ENCODE results near the gene BAZ1B.
"Not testable (repeated sequence)": the region's sequence is repeated elsewhere in the genome, so short reads cannot be mapped to it uniquely, and the experiment has no call there.

BAZ1B gene

DNA sequence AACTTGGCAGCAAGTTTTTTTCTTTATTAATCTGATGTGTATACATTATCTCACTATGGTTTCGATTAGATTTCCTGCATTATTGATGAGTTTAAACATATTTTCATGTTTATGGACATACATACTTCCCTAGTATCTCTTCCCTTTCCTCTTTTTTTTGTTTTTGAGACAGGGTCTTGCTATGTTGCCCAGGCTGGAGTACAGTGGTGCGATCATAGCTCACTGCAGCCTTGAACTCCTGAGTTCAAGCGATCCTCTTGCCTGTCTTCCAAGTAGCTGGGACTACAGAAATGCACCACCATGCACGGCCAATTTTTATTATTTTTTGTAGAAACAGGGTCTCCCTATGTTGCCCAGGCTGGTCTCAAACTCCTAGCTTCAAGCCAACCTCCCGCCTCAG lies 18.9 kb downstream of the BAZ1B start:
- Histone ChIP-seq H3K4me1 (ENCODE audit: control insufficient read depth, insufficient read depth, low read length, poor library complexity, severe bottlenecking) (no peaks in the 10 kb centered on the region), H3K4me3 (ENCODE audit: extremely low read depth, insufficient read depth, low read length, poor library complexity, severe bottlenecking) (no peak overlapping the region), H3K27ac (ENCODE audit: low read depth, low read length, severe bottlenecking) (no peak overlapping the region), H3K36me3 (ENCODE audit: control insufficient read depth, insufficient read depth, low read length) (peaks cover 96% of the 10 kb centered on the region), H3K9me3 (ENCODE audit: control insufficient read depth, low read length) (no peaks in the 10 kb centered on the region)
- WGBS, 2 experiments (ENCODE audit: insufficient coverage in 2 of 2) = 93 to 96% methylated on average over 4 of the region's 5 CpGs

DNA sequence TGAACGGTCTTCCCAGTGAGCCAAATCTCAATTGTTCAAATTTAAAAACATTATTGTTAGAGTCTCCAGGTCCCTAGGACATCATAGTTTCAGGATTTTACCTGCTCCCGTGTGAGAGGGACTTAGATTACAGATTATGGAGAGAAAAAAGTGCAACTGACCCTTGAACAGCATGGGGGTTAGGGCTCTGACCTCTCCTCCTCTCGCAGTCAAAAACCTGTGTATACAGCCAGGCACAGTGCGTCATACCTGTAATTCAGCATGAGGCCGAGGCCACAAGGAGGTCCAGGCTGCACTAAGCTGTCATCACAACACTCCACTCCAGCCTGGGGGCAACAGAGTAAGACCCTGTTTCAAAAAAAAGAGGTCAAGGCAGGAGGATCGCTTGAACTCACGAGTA lies 25.5 kb downstream of the BAZ1B start:
- H3K36me3 ChIP-seq (ENCODE audit: control insufficient read depth, insufficient read depth, low read length) = peaks cover 98% of the 10 kb centered on the region
- H3K4me3 ChIP-seq (ENCODE audit: extremely low read depth, insufficient read depth, low read length, poor library complexity, severe bottlenecking) = no peak overlapping the region
- H3K9me3 ChIP-seq (ENCODE audit: control insufficient read depth, low read length) = no peaks in the 10 kb centered on the region
- no peak overlapping the region for H3K27ac ChIP-seq (ENCODE audit: low read depth, low read length, severe bottlenecking)
- WGBS, 2 experiments (ENCODE audit: insufficient coverage in 2 of 2) = 87 to 95% methylated on average over 3 to 5 of the region's 7 CpGs
- no peaks in the 10 kb centered on the region for H3K4me1 ChIP-seq (ENCODE audit: control insufficient read depth, insufficient read depth, low read length, poor library complexity, severe bottlenecking)

DNA sequence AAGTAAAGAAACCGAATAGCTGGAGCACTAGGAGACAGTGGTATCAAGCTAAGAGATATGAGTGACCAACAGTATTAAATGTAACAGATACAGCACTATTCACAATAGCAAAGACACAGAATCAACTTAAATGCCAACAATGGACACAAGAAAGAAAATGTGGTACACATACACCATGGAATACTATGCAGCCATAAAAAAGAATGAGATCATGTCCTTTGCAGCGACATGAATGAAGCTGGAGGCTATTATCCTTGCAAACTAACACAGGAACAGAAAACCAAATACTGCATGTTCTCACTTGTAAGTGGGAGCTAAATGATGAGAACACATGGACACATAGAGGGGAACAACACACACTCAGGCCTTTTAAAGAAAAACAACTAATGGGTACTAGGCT lies 26.6 kb downstream of the BAZ1B start:
- WGBS, 2 experiments (ENCODE audit: insufficient coverage in 2 of 2) = 89% methylated on average over 1 of the region's 2 CpGs; no CpG with 5 or more reads in 1 of the 2 experiments
- peaks cover 98% of the 10 kb centered on the region for H3K36me3 ChIP-seq (ENCODE audit: control insufficient read depth, insufficient read depth, low read length)
- not testable (repeated sequence) for H3K4me1 ChIP-seq (ENCODE audit: control insufficient read depth, insufficient read depth, low read length, poor library complexity, severe bottlenecking); H3K27ac ChIP-seq (ENCODE audit: low read depth, low read length, severe bottlenecking); H3K4me3 ChIP-seq (ENCODE audit: extremely low read depth, insufficient read depth, low read length, poor library complexity, severe bottlenecking); H3K9me3 ChIP-seq (ENCODE audit: control insufficient read depth, low read length)

- Histone ChIP-seq H3K4me3 (ENCODE audit: extremely low read depth, insufficient read depth, low read length, poor library complexity, severe bottlenecking) (no peak overlapping the region), H3K27ac (ENCODE audit: low read depth, low read length, severe bottlenecking) (no peak overlapping the region), H3K9me3 (ENCODE audit: control insufficient read depth, low read length) (no peaks in the 10 kb centered on the region), H3K4me1 (ENCODE audit: control insufficient read depth, insufficient read depth, low read length, poor library complexity, severe bottlenecking) (no peaks in the 10 kb centered on the region), H3K36me3 (ENCODE audit: control insufficient read depth, insufficient read depth, low read length) (peaks cover 92% of the 10 kb centered on the region)
Observed at GRCh38 chr7:73489976-73490375, 32.1 kb downstream of the BAZ1B start.

DNA sequence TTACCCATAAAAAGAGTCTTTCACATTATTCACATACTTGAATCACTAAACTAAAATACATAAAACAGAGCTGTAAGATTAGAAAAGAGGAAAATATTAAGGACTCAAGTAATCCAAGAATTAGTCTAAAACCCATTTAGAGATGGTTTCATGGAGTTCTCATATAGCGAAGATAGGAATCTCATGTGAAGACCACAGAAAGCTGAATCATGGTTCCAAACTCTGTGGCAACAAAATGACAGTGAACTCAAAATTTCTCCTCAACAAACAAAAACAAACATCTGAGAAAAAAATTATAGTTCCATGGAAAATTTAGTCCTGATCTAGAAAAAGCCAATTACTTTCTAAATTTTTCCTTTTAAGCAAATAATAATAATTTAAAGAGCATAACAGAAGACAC lies 34.6 kb downstream of the BAZ1B start:
- H3K9me3 ChIP-seq (ENCODE audit: control insufficient read depth, low read length) = no peaks in the 10 kb centered on the region
- no CpG with 5 or more reads among the region's 1 CpG for WGBS, 2 experiments (ENCODE audit: insufficient coverage in 2 of 2)
- peak overlapping the region; percentile 32 for H3K27ac ChIP-seq (ENCODE audit: low read depth, low read length, severe bottlenecking)
- H3K36me3 ChIP-seq (ENCODE audit: control insufficient read depth, insufficient read depth, low read length) = peaks cover 92% of the 10 kb centered on the region
- H3K4me1 ChIP-seq (ENCODE audit: control insufficient read depth, insufficient read depth, low read length, poor library complexity, severe bottlenecking) = no peaks in the 10 kb centered on the region
- no peak overlapping the region for H3K4me3 ChIP-seq (ENCODE audit: extremely low read depth, insufficient read depth, low read length, poor library complexity, severe bottlenecking)

DNA sequence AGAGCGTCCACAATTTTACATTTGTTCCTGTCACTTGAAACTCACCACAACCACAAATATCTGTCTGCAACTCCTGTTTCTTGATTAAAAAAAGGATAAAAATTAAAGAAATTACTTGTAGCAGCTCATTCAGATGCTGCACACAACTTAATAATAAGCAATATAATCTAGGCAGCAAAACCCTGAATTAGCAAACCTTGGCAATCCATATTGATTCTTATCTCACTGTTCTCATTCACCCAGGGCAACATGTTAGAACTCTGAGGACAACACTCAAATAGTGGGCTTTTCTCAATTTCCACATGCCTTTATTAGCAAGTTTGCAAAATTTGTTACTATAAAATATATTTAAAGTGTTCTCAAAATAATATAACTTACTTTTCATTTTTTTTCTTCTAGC lies 38.9 kb downstream of the BAZ1B start:
- H3K27ac ChIP-seq (ENCODE audit: low read depth, low read length, severe bottlenecking) = no peak overlapping the region
- H3K4me3 ChIP-seq (ENCODE audit: extremely low read depth, insufficient read depth, low read length, poor library complexity, severe bottlenecking) = no peak overlapping the region
- H3K4me1 ChIP-seq (ENCODE audit: control insufficient read depth, insufficient read depth, low read length, poor library complexity, severe bottlenecking) = no peaks in the 10 kb centered on the region
- no peaks in the 10 kb centered on the region for H3K9me3 ChIP-seq (ENCODE audit: control insufficient read depth, low read length)
- H3K36me3 ChIP-seq (ENCODE audit: control insufficient read depth, insufficient read depth, low read length) = peaks cover 96% of the 10 kb centered on the region
- WGBS, 2 experiments (ENCODE audit: insufficient coverage in 2 of 2) = no CpG with 5 or more reads among the region's 1 CpG

DNA sequence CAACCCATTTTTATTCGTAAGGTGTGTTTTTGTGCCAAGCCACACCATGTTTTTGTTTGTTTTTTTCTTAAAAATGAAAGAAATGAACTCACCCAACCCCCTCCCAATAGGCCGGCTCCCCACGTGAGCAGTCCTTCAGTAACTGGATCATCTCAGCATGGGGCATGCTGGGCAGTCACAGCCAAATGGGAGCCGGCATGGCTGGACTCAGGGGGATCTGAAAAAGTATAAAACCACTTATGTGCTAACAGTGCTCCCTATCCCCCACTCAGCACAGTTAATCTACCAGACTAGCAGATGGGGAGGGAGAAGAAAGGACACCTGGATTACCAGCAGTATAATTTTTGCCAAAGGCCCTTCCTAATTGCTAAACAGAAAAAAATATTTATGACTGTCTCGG lies 39.3 kb downstream of the BAZ1B start:
- no peaks in the 10 kb centered on the region for H3K9me3 ChIP-seq (ENCODE audit: control insufficient read depth, low read length)
- no peak overlapping the region for H3K4me3 ChIP-seq (ENCODE audit: extremely low read depth, insufficient read depth, low read length, poor library complexity, severe bottlenecking)
- H3K36me3 ChIP-seq (ENCODE audit: control insufficient read depth, insufficient read depth, low read length) = peaks cover 96% of the 10 kb centered on the region
- H3K27ac ChIP-seq (ENCODE audit: low read depth, low read length, severe bottlenecking) = no peak overlapping the region
- H3K4me1 ChIP-seq (ENCODE audit: control insufficient read depth, insufficient read depth, low read length, poor library complexity, severe bottlenecking) = no peaks in the 10 kb centered on the region
- no CpG with 5 or more reads among the region's 5 CpGs for WGBS, 2 experiments (ENCODE audit: insufficient coverage in 2 of 2)

DNA sequence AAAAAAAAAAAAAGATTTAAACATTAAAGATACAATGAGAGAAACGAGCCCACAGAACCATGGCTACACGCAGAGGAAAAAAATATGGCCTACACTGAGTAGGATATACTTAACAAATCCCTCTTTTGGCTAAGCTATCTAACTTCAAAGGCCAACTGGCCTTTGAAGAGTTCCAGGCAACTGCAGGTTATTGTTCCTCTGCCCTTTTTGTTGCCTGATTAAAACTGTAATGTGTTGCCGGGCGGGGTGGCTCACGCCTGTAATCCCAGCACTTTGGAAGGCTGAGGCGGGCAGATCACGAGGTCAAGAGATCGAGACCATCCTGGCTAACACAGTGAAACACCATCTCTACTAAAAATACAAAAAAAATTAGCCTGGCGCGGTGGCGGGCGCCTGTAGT lies 40.6 kb downstream of the BAZ1B start:
- peaks cover 98% of the 10 kb centered on the region for H3K36me3 ChIP-seq (ENCODE audit: control insufficient read depth, insufficient read depth, low read length)
- 91 to 100% methylated on average over 6 to 8 of the region's 12 CpGs for WGBS, 2 experiments (ENCODE audit: insufficient coverage in 2 of 2)
- H3K27ac ChIP-seq (ENCODE audit: low read depth, low read length, severe bottlenecking) = not testable (repeated sequence)

GRCh38 chr7:73478549-73478948 lies 43.5 kb downstream of the BAZ1B start:
- no peaks in the 10 kb centered on the region for H3K9me3 ChIP-seq (ENCODE audit: control insufficient read depth, low read length)
- H3K27ac ChIP-seq (ENCODE audit: low read depth, low read length, severe bottlenecking) = no peak overlapping the region
- H3K4me1 ChIP-seq (ENCODE audit: control insufficient read depth, insufficient read depth, low read length, poor library complexity, severe bottlenecking) = no peaks in the 10 kb centered on the region
- no peak overlapping the region for H3K4me3 ChIP-seq (ENCODE audit: extremely low read depth, insufficient read depth, low read length, poor library complexity, severe bottlenecking)
- peaks cover 99% of the 10 kb centered on the region for H3K36me3 ChIP-seq (ENCODE audit: control insufficient read depth, insufficient read depth, low read length)

More for the DNA sequence above, 40.6 kb downstream of the BAZ1B start:
- not testable (repeated sequence) for H3K4me3 ChIP-seq (ENCODE audit: extremely low read depth, insufficient read depth, low read length, poor library complexity, severe bottlenecking); H3K9me3 ChIP-seq (ENCODE audit: control insufficient read depth, low read length); H3K4me1 ChIP-seq (ENCODE audit: control insufficient read depth, insufficient read depth, low read length, poor library complexity, severe bottlenecking)

DNA sequence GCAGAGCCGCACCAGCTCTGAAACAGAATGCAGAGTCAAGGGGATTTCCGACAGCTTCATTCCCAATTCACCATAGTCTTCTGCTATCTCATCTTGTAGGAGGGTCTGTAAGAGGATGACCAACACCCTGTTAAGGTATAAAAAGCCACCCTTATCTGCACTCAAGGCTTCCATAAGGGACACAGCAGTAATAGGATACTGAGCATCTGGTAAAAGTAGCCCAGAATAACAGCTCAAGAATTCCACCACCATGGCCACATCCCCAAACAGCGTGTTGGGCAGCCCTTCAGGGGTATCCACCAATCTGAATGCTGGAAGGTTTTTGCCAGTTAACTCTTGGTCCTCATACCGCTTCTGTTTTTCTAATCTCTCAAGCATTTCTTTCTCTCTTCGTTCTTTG lies 44.7 kb downstream of the BAZ1B start:
- no peak overlapping the region for H3K27ac ChIP-seq (ENCODE audit: low read depth, low read length, severe bottlenecking)
- WGBS, 2 experiments (ENCODE audit: insufficient coverage in 2 of 2) = 100% methylated on average over 4 of the region's 5 CpGs
- no peak overlapping the region for H3K4me3 ChIP-seq (ENCODE audit: extremely low read depth, insufficient read depth, low read length, poor library complexity, severe bottlenecking)
- no peaks in the 10 kb centered on the region for H3K9me3 ChIP-seq (ENCODE audit: control insufficient read depth, low read length)
- no peaks in the 10 kb centered on the region for H3K4me1 ChIP-seq (ENCODE audit: control insufficient read depth, insufficient read depth, low read length, poor library complexity, severe bottlenecking)
- H3K36me3 ChIP-seq (ENCODE audit: control insufficient read depth, insufficient read depth, low read length) = peaks cover 98% of the 10 kb centered on the region

DNA sequence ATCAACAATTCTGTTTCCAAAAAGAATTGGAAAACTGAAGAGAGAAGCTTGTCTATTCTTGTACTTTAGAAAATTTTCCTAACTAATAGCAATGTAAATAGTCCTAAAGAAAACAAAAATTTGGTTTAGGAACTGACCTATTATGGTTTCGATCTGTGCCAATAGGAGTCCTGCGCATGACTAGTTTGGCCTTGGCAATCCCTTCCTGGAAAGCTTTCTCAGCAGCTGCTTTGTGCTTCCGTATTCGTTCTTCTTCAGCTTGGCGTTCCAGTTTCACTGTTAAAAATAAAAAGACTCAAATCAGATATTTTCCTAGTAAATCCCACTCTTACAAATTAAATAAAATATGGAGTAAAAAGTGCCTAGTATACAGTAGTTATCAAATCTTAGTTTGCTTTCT lies 51.9 kb downstream of the BAZ1B start:
- H3K4me3 ChIP-seq (ENCODE audit: extremely low read depth, insufficient read depth, low read length, poor library complexity, severe bottlenecking) = no peak overlapping the region
- no peak overlapping the region for H3K27ac ChIP-seq (ENCODE audit: low read depth, low read length, severe bottlenecking)
- no peaks in the 10 kb centered on the region for H3K4me1 ChIP-seq (ENCODE audit: control insufficient read depth, insufficient read depth, low read length, poor library complexity, severe bottlenecking)
- peaks cover 95% of the 10 kb centered on the region for H3K36me3 ChIP-seq (ENCODE audit: control insufficient read depth, insufficient read depth, low read length)
- 100% methylated on average over 2 to 4 of the region's 5 CpGs for WGBS, 2 experiments (ENCODE audit: insufficient coverage in 2 of 2)
- H3K9me3 ChIP-seq (ENCODE audit: control insufficient read depth, low read length) = no peaks in the 10 kb centered on the region

DNA sequence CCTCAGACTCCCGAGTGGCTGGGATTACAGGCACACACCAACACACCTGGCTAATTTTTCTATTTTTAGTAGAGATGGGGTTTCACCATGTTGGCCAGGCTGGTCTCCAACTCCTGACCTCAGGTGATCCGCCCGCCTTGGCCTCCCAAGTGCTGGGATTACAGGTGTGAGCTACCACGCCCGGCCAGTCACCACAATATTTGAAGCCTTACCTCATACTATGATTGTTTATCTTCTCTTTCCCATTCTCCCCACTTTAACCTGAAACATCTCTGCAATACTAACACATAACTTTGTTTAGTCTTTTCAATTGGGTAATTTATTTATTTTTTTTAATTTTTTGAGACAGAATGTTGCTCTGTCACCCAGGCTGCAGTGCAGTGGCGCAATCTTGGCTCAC lies 55.0 kb downstream of the BAZ1B start:
- WGBS, 2 experiments (ENCODE audit: insufficient coverage in 2 of 2) = 94 to 95% methylated on average over 3 to 5 of the region's 6 CpGs
- not testable (repeated sequence) for H3K4me1 ChIP-seq (ENCODE audit: control insufficient read depth, insufficient read depth, low read length, poor library complexity, severe bottlenecking); H3K4me3 ChIP-seq (ENCODE audit: extremely low read depth, insufficient read depth, low read length, poor library complexity, severe bottlenecking); H3K27ac ChIP-seq (ENCODE audit: low read depth, low read length, severe bottlenecking); H3K9me3 ChIP-seq (ENCODE audit: control insufficient read depth, low read length)
- peaks cover 97% of the 10 kb centered on the region for H3K36me3 ChIP-seq (ENCODE audit: control insufficient read depth, insufficient read depth, low read length)
